Measurements from ENCODE around the gene MICU1.
"Not testable (repeated sequence)": the region's sequence is repeated elsewhere in the genome, so short reads cannot be mapped to it uniquely, and the experiment has no call there.

The MICU1 gene

DNA sequence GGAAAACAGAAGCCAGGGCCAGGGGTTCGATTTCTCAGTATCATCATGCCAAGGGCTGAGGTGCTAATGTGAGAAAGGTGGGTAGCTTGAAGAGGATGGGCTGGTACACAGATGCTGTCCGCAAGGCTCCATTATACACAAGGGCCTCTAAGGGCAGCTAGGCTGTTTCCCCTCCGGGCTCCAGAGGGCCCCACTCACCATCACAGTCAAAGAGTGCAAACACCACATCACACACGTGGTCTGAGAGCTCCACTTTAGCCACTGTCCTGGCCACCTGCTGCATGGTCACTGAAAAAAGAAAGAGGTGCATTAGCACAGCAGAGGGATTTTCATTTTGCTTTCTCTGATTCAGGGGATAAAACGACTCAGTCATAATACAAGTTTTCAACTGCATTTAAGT is 250.3 kb downstream of the MICU1 start:
- DNase-seq, result no peak

GRCh38 chr10:72375173-72375572 is 250.7 kb downstream of the MICU1 start:
- no peak for DNase-seq

DNA sequence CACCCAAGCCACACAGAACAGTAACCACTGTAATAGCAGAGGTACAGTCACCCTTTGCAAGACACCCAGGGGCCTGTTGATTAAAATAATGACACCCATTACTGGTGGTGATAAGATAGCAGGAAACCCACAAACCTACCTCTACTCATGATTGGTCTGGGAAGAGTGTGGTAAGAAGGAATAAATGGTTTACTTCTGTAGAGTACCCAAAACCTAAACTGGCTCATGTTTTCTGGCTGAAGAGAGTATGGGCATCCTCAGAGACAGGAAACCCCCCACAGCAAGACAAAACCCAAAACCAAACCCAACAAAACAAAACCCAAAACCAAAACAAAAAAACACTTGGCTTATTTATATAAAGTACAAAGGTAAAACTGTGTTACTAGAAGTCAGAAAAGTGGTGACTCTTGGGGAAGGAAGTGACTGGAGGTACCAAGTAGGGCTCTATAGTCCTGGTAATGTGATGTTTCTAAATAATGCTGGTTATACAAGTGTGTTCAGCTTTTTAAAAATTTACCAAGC is 255.6 kb downstream of the MICU1 start:
- no peak for DNase-seq

GRCh38 chr10:72367301-72367960 is 258.4 kb downstream of the MICU1 start:
- DNase-seq, result no peak

DNA sequence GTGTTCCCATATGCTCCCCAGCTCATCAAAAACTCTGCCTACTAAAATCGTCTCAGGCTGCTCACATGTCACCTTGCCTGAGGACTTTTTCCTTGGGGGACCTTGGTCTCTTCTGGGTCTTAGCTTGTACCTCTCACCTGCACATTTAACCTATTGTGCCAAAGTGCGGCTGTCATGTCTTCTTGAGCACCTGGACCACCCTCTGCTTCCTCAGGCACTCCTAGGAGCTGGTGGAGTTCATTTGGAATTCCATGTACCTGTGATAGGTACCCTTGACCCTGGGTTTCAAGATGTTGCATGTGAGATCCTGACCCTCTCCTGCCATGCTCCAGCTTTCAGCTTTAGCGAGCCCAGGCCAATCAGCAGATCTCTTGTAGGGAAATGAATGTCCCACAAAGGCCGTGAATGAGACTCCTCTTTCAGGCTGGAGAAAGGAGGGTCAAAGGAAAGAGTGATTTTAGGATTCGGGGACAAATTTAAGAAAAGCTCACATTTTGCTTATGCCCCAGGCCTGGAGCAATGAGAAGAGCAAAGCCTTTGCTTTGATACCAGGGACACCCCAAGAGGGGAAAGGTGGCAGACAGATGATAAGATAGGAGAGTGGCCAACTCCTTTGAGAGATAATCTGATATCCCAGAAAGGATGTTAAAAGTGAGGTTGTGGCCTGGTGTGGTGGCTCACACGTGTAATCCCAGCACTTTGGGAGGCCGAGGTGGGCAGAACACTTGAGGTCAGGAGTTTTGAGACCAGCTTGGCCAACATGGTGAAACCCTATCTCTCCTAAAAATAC is 260.6 kb downstream of the MICU1 start:
- DNase-seq, result no peak

DNA sequence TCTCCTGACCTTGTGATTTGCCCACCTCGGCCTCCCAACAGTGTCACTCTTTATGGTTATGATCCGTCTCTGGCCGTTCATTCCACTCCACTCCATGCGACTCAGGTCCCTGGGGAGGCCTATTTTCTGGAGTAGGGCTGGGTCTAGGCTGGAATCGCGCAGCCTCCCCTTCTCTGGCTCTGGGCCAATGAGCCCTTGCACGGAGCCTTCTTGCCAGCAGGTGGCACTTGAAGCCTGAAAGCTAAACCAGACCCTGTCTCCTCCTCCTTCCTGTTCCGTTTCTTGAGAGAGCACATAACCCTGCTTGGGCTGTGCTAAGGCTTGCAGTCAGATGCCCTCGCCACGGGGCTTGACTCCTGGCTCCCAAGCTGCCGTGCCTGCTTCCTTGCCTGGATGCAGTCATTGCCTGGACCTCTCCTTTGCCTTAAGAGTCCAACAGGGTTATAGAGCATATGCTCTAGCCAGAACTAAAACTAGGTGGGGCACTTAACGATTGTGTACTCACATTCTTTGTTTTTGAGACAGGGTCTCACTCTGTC is 261.6 kb downstream of the MICU1 start:
- DNase-seq, result peak; percentile 17

GRCh38 chr10:72356987-72357386 is 268.9 kb downstream of the MICU1 start:
- no peak for DNase-seq

DNA sequence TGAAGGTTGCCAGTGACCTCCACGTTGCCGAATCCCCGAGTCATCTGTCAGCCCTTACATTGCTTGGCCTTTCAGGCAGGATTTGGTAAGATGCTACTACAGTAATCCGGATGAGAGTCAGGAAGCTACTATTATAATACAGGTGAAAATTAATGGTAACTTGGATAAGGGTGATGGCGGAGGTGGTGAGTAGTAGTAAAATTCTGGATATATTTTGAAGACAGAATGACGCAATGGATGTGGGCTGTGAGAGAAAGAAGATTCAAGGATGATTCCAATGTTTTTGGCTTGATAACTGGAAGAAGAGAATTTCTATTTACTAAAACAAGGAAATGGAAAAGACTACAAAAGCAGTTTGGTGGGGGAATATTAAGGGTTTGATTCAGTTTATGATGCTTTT is 269.8 kb downstream of the MICU1 start:
- DNase-seq, result no peak

DNA sequence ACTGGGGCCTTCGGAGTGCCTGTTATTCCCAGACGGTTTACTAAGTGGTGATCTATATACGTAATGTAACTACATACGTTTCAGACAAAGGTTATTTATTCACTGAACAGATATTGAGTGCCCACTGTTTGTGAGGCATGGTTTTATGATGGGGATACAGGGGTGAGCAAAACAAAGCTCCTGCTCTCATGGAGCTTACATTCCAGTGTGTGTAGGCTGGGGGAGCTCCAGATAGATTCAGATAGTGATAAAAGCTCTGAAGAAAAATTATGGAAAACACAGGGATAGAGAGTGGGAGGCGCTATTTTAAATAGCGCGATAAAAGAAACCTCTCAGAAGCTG is 270.7 kb downstream of the MICU1 start:
- DNase-seq, result no peak

DNA sequence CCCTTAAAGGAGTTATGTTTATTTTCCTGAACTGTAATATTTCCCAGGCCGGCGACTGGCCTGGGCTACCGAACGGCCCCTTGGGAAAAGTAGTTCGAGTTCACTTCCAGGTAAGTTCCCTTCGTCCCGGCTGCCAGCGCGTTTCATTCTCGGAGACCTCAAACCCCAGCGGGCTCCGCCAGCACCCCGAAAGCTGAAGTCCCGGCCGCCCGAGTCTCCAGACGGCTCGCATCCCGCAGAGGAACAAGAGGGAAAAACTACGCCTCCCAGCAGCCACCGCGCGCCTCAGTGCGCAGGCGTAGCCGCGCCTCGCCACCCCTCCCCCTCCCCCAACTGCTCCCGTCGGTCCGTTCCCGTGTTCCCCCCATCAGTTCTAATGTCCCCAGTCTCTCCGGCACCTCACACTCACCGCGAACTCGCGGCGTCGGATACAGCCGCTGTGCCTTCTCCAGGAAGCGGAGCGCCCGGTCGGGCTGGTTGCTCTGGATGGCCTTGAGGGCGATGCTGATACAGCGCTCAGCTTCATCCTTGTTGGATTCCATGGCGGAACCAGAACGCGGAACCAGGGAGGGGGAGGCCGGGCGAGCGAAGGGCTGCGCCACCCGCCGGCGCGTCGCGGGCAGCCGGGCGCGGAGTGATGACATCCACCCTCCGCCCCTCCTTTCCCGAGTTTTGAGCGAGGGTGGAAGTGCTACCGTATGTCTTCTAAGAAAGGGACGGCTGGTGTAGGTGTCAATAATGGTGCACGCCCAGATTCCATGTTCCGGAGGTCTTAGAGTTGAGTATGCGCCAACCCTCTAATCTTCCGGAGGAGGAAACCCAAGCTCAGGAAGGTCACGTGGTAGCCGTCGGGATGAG is 271.3 kb downstream of the MICU1 start, which contains the start of gene DNAJB12:
Gene DNAJB12 (minus strand): TSS at position 564 of the 858 bp plus-strand sequence. CDS start 22 bp downstream, at position 542.
- peak; percentile 56 for DNase-seq

GRCh38 chr10:72353965-72354355 is 271.9 kb downstream of the MICU1 start:
- no peak for DNase-seq

DNA sequence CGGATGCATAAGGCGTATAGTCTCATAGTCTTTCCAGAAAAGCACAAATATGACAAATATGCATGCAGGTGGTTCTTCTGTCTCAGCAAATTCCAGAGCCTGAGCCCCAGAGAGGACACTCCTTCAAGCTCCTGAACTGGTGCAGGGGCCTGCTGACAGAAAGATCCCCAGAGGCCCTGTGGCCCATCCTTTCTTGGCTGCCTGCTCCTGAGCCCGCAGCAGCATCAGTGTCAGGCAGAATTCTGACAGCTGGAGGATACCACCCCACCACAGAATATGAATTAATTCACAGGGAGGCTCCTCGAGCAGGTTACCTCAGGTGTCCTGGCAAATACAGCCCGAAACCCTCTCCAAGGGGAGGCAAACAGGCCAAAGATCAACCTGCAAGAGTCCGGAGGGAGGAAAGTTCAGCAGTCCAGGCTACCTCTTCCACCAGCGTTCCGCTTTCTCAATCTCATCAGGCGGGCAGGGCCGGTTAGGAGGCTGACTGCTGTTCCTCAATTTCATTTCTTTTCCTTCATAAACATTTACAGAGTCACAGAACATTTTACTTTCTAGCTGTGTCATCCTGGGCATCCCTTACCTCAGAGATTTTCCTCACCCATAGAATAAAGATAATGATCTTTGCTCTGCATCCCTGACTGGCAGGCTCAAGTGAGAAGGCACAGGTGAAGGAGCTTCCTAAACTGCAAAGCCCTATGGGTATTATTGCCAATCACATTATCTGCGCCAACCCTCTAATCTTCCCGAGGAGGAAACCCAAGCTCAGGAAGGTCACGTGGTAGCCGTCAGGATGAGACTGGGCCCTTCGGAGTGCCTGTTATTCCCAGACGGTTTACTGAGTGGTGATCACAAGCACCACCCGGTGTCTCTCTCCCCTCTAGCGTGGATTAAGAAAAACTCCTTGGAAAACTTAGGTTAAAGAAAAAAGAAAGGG is 272.6 kb downstream of the MICU1 start:
- DNase-seq, result no peak

DNA sequence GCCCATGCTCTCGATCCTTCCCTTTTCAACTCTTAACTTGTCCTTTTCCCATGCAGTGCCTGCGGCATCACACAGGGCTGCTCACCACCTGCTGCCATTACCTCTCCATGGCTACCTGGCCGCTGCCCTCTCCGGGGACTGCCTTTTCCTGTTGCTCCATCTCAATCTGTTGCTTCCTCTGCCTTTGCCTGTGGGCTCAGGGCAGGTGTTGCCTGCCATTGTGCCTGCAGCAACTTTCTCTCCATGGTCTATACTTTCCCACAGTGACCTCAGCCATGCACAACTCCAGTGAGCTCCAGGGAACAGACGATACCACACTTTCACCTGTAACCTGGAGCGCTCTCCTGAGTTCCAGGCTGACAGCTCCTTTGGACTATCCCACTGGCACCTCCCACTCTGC is 274.4 kb downstream of the MICU1 start:
- no peak for DNase-seq

DNA sequence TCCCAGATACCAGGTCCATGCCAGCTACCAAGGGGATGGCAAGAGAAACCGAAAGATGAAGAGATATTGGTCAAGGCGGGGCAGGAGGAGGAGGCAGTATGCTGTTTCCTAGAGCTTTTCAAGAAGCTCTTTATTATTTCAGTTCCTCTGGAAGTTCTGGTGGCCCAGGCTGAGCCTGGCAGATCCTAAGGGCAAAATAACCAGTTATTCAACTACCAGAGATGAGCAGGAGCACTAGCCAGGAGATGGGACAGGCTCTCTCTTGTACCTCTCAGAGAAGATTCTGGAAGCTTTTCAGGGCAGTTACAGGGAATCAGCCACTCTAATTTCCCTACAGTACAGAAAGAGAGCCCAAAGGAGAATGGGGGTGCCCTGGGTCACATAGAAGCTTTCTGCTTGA is 276.4 kb downstream of the MICU1 start:
- DNase-seq, result no peak

- DNase-seq, result no peak
These were observed 277.6 kb downstream of the MICU1 start for GRCh38 chr10:72348282-72348681.

- DNase-seq, result not testable (repeated sequence)
These were observed 279.8 kb downstream of the MICU1 start for GRCh38 chr10:72346117-72346516.

GRCh38 chr10:72344932-72345331 is 280.9 kb downstream of the MICU1 start:
- no peak for DNase-seq

- DNase-seq, result no peak
These were observed 283.0 kb downstream of the MICU1 start for GRCh38 chr10:72342911-72343310.

GRCh38 chr10:72340510-72341261 is 285.2 kb downstream of the MICU1 start:
- DNase-seq, result no peak

GRCh38 chr10:72338180-72338579 is 287.7 kb downstream of the MICU1 start:
- DNase-seq, result no peak

DNA sequence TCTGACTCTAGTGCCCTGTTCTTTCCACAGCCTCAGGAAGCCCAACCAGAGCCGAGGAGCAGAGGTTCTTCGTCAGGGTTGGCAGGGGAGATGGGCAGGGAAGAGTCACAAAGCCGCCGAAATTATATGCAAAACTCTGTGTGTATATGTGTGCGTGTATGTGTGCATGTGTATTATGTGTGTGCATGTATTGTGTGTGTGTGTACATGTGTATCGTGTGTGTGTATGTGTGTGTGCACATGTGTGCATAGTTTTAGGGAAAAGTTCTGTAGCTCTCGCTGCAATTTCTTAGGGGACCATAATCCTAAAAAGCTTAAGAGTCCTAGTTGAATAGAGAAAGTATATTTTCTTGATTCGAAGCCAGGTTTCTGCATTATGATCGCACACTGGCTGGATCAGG is 288.2 kb downstream of the MICU1 start:
- DNase-seq, result no peak

Measured in SHP77 treated with DMSO at 0.1 percent for 48 hours (cell line).